ENCODE data around the gene OLFML3. TPM values are rescaled to one million over a fixed set of nuclear protein-coding genes. Genes with fewer than 3 reads are reported as not detected.
"Not testable (repeated sequence)": the region's sequence is repeated elsewhere in the genome, so short reads cannot be mapped to it uniquely, and the experiment has no call there.

Gene OLFML3
- total RNA-seq, 1 experiment from 2014 or later = 319 TPM

DNA sequence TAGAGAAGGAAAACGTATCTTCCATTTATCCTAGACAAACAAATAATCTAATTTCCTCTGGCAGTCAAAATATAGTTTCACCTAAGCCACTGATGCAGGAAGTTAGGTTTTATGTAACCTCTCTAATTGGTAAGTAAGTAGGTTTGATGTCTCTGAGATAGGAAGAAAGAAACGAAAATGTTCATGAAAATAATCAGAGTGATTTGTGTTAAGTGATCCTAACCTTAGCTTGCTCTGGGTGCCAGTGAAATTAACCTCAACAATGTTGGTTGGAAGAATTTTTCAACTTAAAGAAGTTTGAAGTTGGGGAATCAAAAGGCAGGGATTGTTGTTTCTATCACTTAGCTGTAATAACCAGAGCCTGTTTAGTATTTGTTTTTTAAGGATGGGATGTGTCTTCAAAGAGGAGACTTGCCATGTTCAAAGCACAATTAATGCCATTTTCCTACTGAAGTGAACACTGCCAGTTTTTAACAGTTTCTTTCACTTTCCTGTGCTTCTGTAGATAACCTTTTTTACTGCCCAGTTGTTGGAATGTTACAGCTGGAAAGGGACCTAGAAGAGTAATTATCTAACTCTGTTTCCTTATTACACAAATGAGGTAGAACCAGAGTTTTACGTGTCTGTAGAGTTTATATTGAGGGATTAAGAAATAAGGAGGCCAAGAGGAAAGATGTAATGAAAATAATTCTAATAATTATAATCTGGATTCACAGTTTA is 31.7 kb upstream of the OLFML3 start:
- BruUV-seq (replicated peaks) = TSS peak; percentile 15
- no peak for DNase-seq (ENCODE audit: low spot score)
- CTCF ChIA-PET = interaction anchor here (0.6 kb wide), 1 partner anchor 272 kb away, joined by 5 read pairs; no protein-coding TSS in a partner anchor
- intact Hi-C loops (cut with micrococcal nuclease; ENCODE audit: unreplicated experiment) = no loop called here
- POLR2A ChIA-PET (ENCODE audit: low non-redundant PET) = interaction anchor here (0.6 kb wide), 1 partner anchor 14 kb away, joined by 3 read pairs; no protein-coding TSS in a partner anchor
- H3K9me3 ChIP-seq (ENCODE audit: low read depth, low read length, poor library complexity, severe bottlenecking) = peaks cover 11% of the 10 kb centered on the region
- no peak overlapping the region for H3K4me3 ChIP-seq (ENCODE audit: low read depth, low read length, poor library complexity, severe bottlenecking)
- peaks cover 28% of the 10 kb centered on the region for H3K36me3 ChIP-seq (ENCODE audit: insufficient read depth, low read length, poor library complexity, severe bottlenecking)
- peak overlapping the region; percentile 62 for H3K27ac ChIP-seq (ENCODE audit: low read depth, low read length, poor library complexity, severe bottlenecking)
- peaks cover 38% of the 10 kb centered on the region for H3K4me1 ChIP-seq (ENCODE audit: insufficient read depth, low read length, poor library complexity, severe bottlenecking)
- TF ChIP-seq, protein P1, sequence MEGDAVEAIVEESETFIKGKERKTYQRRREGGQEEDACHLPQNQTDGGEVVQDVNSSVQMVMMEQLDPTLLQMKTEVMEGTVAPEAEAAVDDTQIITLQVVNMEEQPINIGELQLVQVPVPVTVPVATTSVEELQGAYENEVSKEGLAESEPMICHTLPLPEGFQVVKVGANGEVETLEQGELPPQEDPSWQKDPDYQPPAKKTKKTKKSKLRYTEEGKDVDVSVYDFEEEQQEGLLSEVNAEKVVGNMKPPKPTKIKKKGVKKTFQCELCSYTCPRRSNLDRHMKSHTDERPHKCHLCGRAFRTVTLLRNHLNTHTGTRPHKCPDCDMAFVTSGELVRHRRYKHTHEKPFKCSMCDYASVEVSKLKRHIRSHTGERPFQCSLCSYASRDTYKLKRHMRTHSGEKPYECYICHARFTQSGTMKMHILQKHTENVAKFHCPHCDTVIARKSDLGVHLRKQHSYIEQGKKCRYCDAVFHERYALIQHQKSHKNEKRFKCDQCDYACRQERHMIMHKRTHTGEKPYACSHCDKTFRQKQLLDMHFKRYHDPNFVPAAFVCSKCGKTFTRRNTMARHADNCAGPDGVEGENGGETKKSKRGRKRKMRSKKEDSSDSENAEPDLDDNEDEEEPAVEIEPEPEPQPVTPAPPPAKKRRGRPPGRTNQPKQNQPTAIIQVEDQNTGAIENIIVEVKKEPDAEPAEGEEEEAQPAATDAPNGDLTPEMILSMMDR (conservative IDR thresholded peaks at IDR 0.05; ENCODE audit: low read depth, low read length) = no peak
- TF ChIP-seq EZH2 (IDR thresholded peaks at IDR 0.05; ENCODE audit: borderline replicate concordance, low read depth, low read length, poor library complexity, severe bottlenecking) = no peak
- no peaks in the 10 kb centered on the region for H3K27me3 ChIP-seq (replicated peaks; ENCODE audit: insufficient read depth, low read depth, low read length, poor library complexity)

DNA sequence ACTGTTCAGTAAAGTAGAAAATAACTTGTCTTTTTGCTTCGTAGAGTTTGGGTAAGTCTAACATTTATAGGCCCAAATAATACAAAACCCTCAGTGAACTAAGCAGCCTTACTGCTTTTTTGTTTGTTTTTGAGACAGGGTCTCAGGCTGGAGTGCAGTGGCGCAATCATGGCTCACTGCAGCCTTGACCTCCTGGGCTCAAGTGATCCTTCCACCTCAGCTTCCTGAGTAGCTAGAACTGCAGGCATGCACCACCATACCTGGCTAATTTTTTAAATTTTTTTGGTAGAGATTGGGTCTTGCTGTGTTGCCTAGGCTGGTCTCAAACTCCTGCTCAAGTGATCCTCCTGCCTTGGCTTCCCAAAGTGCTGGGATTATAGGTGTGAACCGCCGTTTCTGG is 31.1 kb upstream of the OLFML3 start:
- H3K4me3 ChIP-seq (ENCODE audit: low read depth, low read length, poor library complexity, severe bottlenecking); BruUV-seq (replicated peaks); H3K27me3 ChIP-seq (replicated peaks; ENCODE audit: insufficient read depth, low read depth, low read length, poor library complexity); DNase-seq (ENCODE audit: low spot score); intact Hi-C loops (cut with micrococcal nuclease; ENCODE audit: unreplicated experiment); CTCF ChIA-PET: not testable (repeated sequence)
- Histone ChIP-seq H3K4me1 (ENCODE audit: insufficient read depth, low read length, poor library complexity, severe bottlenecking) (peaks cover 42% of the 10 kb centered on the region), H3K9me3 (ENCODE audit: low read depth, low read length, poor library complexity, severe bottlenecking) (peaks cover 11% of the 10 kb centered on the region), H3K36me3 (ENCODE audit: insufficient read depth, low read length, poor library complexity, severe bottlenecking) (peaks cover 22% of the 10 kb centered on the region), H3K27ac (ENCODE audit: low read depth, low read length, poor library complexity, severe bottlenecking) (peak overlapping the region; percentile 62)
- POLR2A ChIA-PET (ENCODE audit: low non-redundant PET) = interaction anchor here (0.7 kb wide), 1 partner anchor 202 kb away, joined by 11 read pairs; no protein-coding TSS in a partner anchor

DNA sequence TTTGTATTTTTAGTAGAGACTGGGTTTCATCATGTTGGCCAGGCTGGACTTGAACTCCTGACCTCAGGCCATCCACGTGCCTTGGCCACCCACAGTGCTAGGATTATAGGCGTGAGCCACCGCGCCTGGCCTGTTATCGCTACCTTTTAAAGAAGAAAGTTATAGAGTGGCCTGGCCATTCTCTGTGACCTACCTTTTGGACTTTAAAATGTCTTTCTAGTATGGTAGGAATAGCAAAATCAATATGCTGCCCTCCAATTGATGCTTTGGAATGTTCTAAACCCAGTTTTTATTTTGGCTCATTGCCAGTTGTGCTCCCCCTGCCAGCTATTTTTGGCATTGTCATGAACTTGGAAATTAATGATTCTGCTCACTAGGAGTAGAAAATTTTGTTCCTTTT is 30.3 kb upstream of the OLFML3 start:
- Histone ChIP-seq H3K36me3 (ENCODE audit: insufficient read depth, low read length, poor library complexity, severe bottlenecking) (peaks cover 18% of the 10 kb centered on the region), H3K27ac (ENCODE audit: low read depth, low read length, poor library complexity, severe bottlenecking) (peak overlapping the region; percentile 62), H3K4me3 (ENCODE audit: low read depth, low read length, poor library complexity, severe bottlenecking) (no peak overlapping the region), H3K27me3 (replicated peaks; ENCODE audit: insufficient read depth, low read depth, low read length, poor library complexity) (no peaks in the 10 kb centered on the region), H3K9me3 (ENCODE audit: low read depth, low read length, poor library complexity, severe bottlenecking) (peaks cover 11% of the 10 kb centered on the region), H3K4me1 (ENCODE audit: insufficient read depth, low read length, poor library complexity, severe bottlenecking) (peaks cover 43% of the 10 kb centered on the region)
- TF ChIP-seq, protein P1 (conservative IDR thresholded peaks at IDR 0.05; ENCODE audit: low read depth, low read length) = peak; percentile 56
- TF ChIP-seq EZH2 (IDR thresholded peaks at IDR 0.05; ENCODE audit: borderline replicate concordance, low read depth, low read length, poor library complexity, severe bottlenecking) = no peak
- peak; percentile 57 for DNase-seq (ENCODE audit: low spot score)
- no TSS peak for BruUV-seq (replicated peaks)
- intact Hi-C loops (cut with micrococcal nuclease; ENCODE audit: unreplicated experiment) = no loop called here
- ChIA-PET POLR2A (ENCODE audit: low non-redundant PET) (interaction anchor here (0.5 to 0.7 kb wide), 2 partner anchors 202 to 331 kb away, joined by 3 to 11 read pairs; no protein-coding TSS in a partner anchor), CTCF (no interaction called here)
